ENCODE data around the gene ITPKC. TPM values are rescaled to one million over a fixed set of nuclear protein-coding genes. Genes with fewer than 3 reads are reported as not detected.

Gene ITPKC
- total RNA-seq, 1 experiment from 2014 or later, result 11.4 TPM

GRCh38 chr19:40691421-40692211 lies 25.3 kb upstream of the ITPKC start:
- Histone ChIP-seq H3K4me2 (ENCODE audit: low read length) (peak overlapping the region; percentile 98), H4K20me1 (ENCODE audit: insufficient read depth) (no peaks in the 10 kb centered on the region), H3K9me3 (ENCODE audit: control insufficient read depth in 1 of 2, insufficient read depth in 1 of 2, low read depth in 1 of 2, low read length in 2 of 2) (no peaks in the 10 kb centered on the region), H3K4me3 (replicated peaks in 1 of 2; ENCODE audit: low read depth in 1 of 2, low read length in 2 of 2) (peak overlapping the region; percentile 51 to 80), H3K27ac (ENCODE audit: low read depth, low read length) (peak overlapping the region; percentile 88), H2AFZ (ENCODE audit: low read depth, low read length, poor library complexity, severe bottlenecking) (no peak overlapping the region), H3K9me2 (ENCODE audit: insufficient read depth) (no peaks in the 10 kb centered on the region), H3K27me3 (ENCODE audit: insufficient read depth, low read length) (no peaks in the 10 kb centered on the region), H3K9ac (ENCODE audit: low read length) (peak overlapping the region; percentile 92), H3K4me1 (ENCODE audit: control insufficient read depth in 1 of 2, insufficient read depth in 2 of 2, low read length in 2 of 2) (peaks cover 12 to 26% of the 10 kb centered on the region in 2 experiments; a peak in 3 of 4 replicates), H3K79me2 (ENCODE audit: insufficient read depth, low read length) (peaks cover 29% of the 10 kb centered on the region), H3K36me3 (ENCODE audit: control insufficient read depth in 1 of 2, insufficient read depth in 2 of 2, low read length in 2 of 2) (peaks cover 1 to 7% of the 10 kb centered on the region in 2 experiments; a peak in 3 of 4 replicates)
- RAD21 ChIA-PET (ENCODE audit: low non-redundant PET in 1 of 2, low total read pairs in 2 of 2, uncharacterized antibody in 2 of 2, unreplicated experiment in 2 of 2), result no interaction called here
- TF ChIP-seq, protein P1, sequence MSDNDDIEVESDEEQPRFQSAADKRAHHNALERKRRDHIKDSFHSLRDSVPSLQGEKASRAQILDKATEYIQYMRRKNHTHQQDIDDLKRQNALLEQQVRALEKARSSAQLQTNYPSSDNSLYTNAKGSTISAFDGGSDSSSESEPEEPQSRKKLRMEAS (IDR thresholded peaks at IDR 0.05), result no peak
- TF ChIP-seq SRF (IDR thresholded peaks at IDR 0.05; ENCODE audit: low read depth), result no peak
- no peak for TF ChIP-seq POLR2A (IDR thresholded peaks at IDR 0.05; ENCODE audit: borderline replicate concordance, extremely low read depth, insufficient read depth, insufficient read length)
- TF ChIP-seq EZH2phosphoT487 (IDR thresholded peaks at IDR 0.05; ENCODE audit: borderline replicate concordance), result no peak
- TF ChIP-seq JUND (IDR thresholded peaks at IDR 0.05), result no peak
- TF ChIP-seq ATF3 (IDR thresholded peaks at IDR 0.05), result no peak
- TF ChIP-seq ZFX (IDR thresholded peaks at IDR 0.05), result no peak
- TF ChIP-seq SP1 (IDR thresholded peaks at IDR 0.05; ENCODE audit: low read depth), result no peak
- TF ChIP-seq, protein P2, sequence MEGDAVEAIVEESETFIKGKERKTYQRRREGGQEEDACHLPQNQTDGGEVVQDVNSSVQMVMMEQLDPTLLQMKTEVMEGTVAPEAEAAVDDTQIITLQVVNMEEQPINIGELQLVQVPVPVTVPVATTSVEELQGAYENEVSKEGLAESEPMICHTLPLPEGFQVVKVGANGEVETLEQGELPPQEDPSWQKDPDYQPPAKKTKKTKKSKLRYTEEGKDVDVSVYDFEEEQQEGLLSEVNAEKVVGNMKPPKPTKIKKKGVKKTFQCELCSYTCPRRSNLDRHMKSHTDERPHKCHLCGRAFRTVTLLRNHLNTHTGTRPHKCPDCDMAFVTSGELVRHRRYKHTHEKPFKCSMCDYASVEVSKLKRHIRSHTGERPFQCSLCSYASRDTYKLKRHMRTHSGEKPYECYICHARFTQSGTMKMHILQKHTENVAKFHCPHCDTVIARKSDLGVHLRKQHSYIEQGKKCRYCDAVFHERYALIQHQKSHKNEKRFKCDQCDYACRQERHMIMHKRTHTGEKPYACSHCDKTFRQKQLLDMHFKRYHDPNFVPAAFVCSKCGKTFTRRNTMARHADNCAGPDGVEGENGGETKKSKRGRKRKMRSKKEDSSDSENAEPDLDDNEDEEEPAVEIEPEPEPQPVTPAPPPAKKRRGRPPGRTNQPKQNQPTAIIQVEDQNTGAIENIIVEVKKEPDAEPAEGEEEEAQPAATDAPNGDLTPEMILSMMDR (IDR thresholded peaks at IDR 0.05 in 2 of 3, conservative IDR thresholded peaks at IDR 0.05 in 1 of 3; ENCODE audit: borderline replicate concordance in 1 of 3, insufficient read depth in 1 of 3, low read depth in 2 of 3, low read length in 2 of 3), result no peak
- no peak for TF ChIP-seq ZBTB33 (IDR thresholded peaks at IDR 0.05; ENCODE audit: extremely low read depth, insufficient replicate concordance, low read length)
- no peak for TF ChIP-seq TCF7L2 (IDR thresholded peaks at IDR 0.05; ENCODE audit: borderline replicate concordance, extremely low read depth, insufficient read depth, insufficient read length)
- no peak for TF ChIP-seq YY1 (IDR thresholded peaks at IDR 0.05; ENCODE audit: extremely low read depth, insufficient replicate concordance, low read depth, low read length)
- POLR2A ChIA-PET, result interaction anchor here (0.7 to 1.6 kb wide), 3 partner anchors 8 to 266 kb away, joined by 3 to 5 read pairs (median 4); partner anchors contain the start of genes COQ8B, ITPKC and SERTAD1
- no peak for DNase-seq (ENCODE audit: low read depth, low spot score)
- CTCF ChIA-PET, result no interaction called here
- intact Hi-C loops (cut with micrococcal nuclease), result no loop called here
- no TSS peak for BruUV-seq (replicated peaks)
- peak; percentile 4; the same call in 1 of the 2 replicates for ATAC-seq
